Trophoblast cell (in vitro differentiated cells and primary cell): ENCODE results near the gene ZIM2.
A peak's percentile ranks its signal among the peaks of the same experiment; 100 is the strongest.

Experiments used
- DNase-seq, 2 donors: peaks; one replicate each; pipeline ENCODE4 v3.0.0-alpha.2; 2016
- H2AFZ ChIP-seq: 2 replicates; pipeline ENCODE4 v1.6.1; 2013; ENCODE audit warnings: low read length, moderate library complexity, mild to moderate bottlenecking; ENCODE audit not compliant: insufficient read depth, poor library complexity
- H2AK5ac ChIP-seq: 2 replicates; pipeline ENCODE4 v1.6.1; 2013; ENCODE audit warnings: mild to moderate bottlenecking, low read length
- H2BK120ac ChIP-seq: 2 replicates; pipeline ENCODE4 v1.6.1; 2013; ENCODE audit warnings: low read length, mild to moderate bottlenecking, moderate library complexity; ENCODE audit not compliant: insufficient read depth, poor library complexity
- H2BK12ac ChIP-seq: 2 replicates; pipeline ENCODE4 v1.6.1; 2013; ENCODE audit warnings: mild to moderate bottlenecking, low read length, moderate library complexity
- H2BK5ac ChIP-seq: 2 replicates; pipeline ENCODE4 v1.6.1; 2013; ENCODE audit warnings: low read length, low read depth, moderate library complexity, mild to moderate bottlenecking; ENCODE audit not compliant: poor library complexity
- H3K14ac ChIP-seq: 2 replicates; pipeline ENCODE4 v1.6.1; 2013; ENCODE audit warnings: mild to moderate bottlenecking, low read length
- H3K18ac ChIP-seq: 2 replicates; pipeline ENCODE4 v1.6.1; 2013; ENCODE audit warnings: mild to moderate bottlenecking, low read length
- H3K23ac ChIP-seq: 2 replicates; pipeline ENCODE4 v1.6.1; 2013; ENCODE audit warnings: low read length
- H3K27ac ChIP-seq: 2 replicates; pipeline ENCODE4 v1.5.1; 2013; ENCODE audit warnings: low read depth, mild to moderate bottlenecking, inconsistent platforms, low read length, moderate library complexity
- H3K27me3 ChIP-seq: 2 replicates; pipeline ENCODE4 v1.6.1; 2013; ENCODE audit warnings: inconsistent platforms, mild to moderate bottlenecking, low read length, moderate library complexity; ENCODE audit not compliant: insufficient read depth
- H3K36me3 ChIP-seq, 2 experiments: 1 replicate in 1 of 2; 2 replicates in 1 of 2; pipeline ENCODE4 v1.6.1; 2013; ENCODE audit warnings: low read length in 2 of 2, mild to moderate bottlenecking in 2 of 2, moderate library complexity in 1 of 2; ENCODE audit not compliant: insufficient read depth in 2 of 2, control insufficient read depth in 1 of 2
- H3K4ac ChIP-seq: 2 replicates; pipeline ENCODE4 v1.6.1; 2013; ENCODE audit warnings: low read depth, mild to moderate bottlenecking, low read length, moderate library complexity
- H3K4me1 ChIP-seq, 2 experiments: 1 replicate in 1 of 2; 2 replicates in 1 of 2; pipeline ENCODE4 v1.6.1; 2013; ENCODE audit warnings: low read length in 2 of 2, mild to moderate bottlenecking in 2 of 2, moderate library complexity in 1 of 2; ENCODE audit not compliant: insufficient read depth in 2 of 2, control insufficient read depth in 1 of 2
- H3K4me2 ChIP-seq: 2 replicates; pipeline ENCODE4 v1.6.1; 2013; ENCODE audit warnings: inconsistent platforms, mild to moderate bottlenecking, low read length, moderate library complexity
- H3K4me3 ChIP-seq: 2 replicates; pipeline ENCODE4 v1.5.1; 2013; ENCODE audit warnings: mild to moderate bottlenecking, low read depth, low read length, inconsistent platforms
- H3K79me1 ChIP-seq: one replicate; pipeline ENCODE4 v1.6.1; 2013; ENCODE audit warnings: low read length
- H3K79me2 ChIP-seq: 2 replicates; pipeline ENCODE4 v1.6.1; 2013; ENCODE audit warnings: low read length, mild to moderate bottlenecking; ENCODE audit not compliant: control insufficient read depth, insufficient read depth, poor library complexity
- H3K9ac ChIP-seq: 2 replicates; pipeline ENCODE4 v1.6.1; 2013; ENCODE audit warnings: mild to moderate bottlenecking, low read length
- H3K9me3 ChIP-seq: 2 replicates; pipeline ENCODE4 v1.6.1; 2013; ENCODE audit warnings: low read depth, mild to moderate bottlenecking, control low read depth, inconsistent platforms, low read length; ENCODE audit not compliant: insufficient read depth
- H4K12ac ChIP-seq: 2 replicates; pipeline ENCODE4 v1.6.1; 2013; ENCODE audit warnings: low read depth, mild to moderate bottlenecking, low read length, moderate library complexity
- H4K8ac ChIP-seq: 2 replicates; pipeline ENCODE4 v1.6.1; 2013; ENCODE audit warnings: low read depth, mild to moderate bottlenecking, low read length, moderate library complexity
- H4K91ac ChIP-seq: one replicate; pipeline ENCODE4 v1.6.1; 2013; ENCODE audit warnings: low read depth, mild to moderate bottlenecking, low read length, moderate library complexity
- WGBS: extraction: QIAGEN DNeasy Blood & Tissue Kit; methylation state at CpG from one replicate; pipeline ENCODE4 v1.1.7; 2013; ENCODE audit warnings: missing lambda C conversion rate; ENCODE audit not compliant: insufficient read length, insufficient coverage; ENCODE audit errors: extremely low coverage; 5-methylcytosine and 5-hydroxymethylcytosine counted together

Gene ZIM2

DNA sequence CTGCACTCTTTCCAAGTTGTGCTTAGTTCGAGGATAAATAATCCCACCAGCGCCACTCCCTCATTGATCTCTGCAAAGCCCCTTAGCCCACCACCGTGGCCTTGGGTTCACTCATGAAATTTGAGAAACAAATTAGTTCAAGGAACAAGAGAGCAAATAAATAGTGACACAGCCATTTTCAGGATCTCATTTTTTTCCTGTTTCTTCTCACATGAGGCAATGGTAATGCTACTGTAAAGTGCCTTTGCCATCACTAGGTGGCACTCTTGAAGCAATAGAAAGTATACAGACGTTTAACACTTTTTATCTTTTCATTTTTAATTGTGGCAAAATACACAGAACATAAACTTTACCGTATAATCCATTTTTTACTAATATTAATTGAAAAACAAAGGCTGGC lies 92.1 kb downstream of the ZIM2 start:
- H3K4me2 ChIP-seq = no peak overlapping the region
- H4K8ac ChIP-seq = no peak overlapping the region
- no peak overlapping the region for H2AK5ac ChIP-seq
- no peak overlapping the region for H2BK12ac ChIP-seq
- H4K12ac ChIP-seq = no peak overlapping the region
- H2BK120ac ChIP-seq = no peak overlapping the region
- peak in 1 of 2 donors; percentile 76 for DNase-seq
- no peaks in the 10 kb centered on the region for H3K79me1 ChIP-seq
- H3K27ac ChIP-seq = no peak overlapping the region
- no peaks in the 10 kb centered on the region for H3K36me3 ChIP-seq
- no peak overlapping the region for H2BK5ac ChIP-seq
- no peak overlapping the region for H2AFZ ChIP-seq
- no CpG with 5 or more reads among the region's 5 CpGs for WGBS
- no peak overlapping the region for H3K18ac ChIP-seq
- no peak overlapping the region for H3K23ac ChIP-seq
- no peak overlapping the region for H3K4me3 ChIP-seq
- H3K9ac ChIP-seq = no peak overlapping the region
- no peak overlapping the region for H3K14ac ChIP-seq
- peaks cover 17% of the 10 kb centered on the region for H3K9me3 ChIP-seq
- H4K91ac ChIP-seq = no peak overlapping the region
- H3K4me1 ChIP-seq = no peaks in the 10 kb centered on the region
- no peaks in the 10 kb centered on the region for H3K79me2 ChIP-seq
- H3K4ac ChIP-seq = no peak overlapping the region
- no peaks in the 10 kb centered on the region for H3K27me3 ChIP-seq

- Histone ChIP-seq H3K79me2 (no peaks in the 10 kb centered on the region), H3K9me3 (peaks cover 20% of the 10 kb centered on the region), H2BK5ac (no peak overlapping the region), H4K91ac (no peak overlapping the region), H3K4me1 (no peaks in the 10 kb centered on the region), H4K12ac (no peak overlapping the region), H2AFZ (no peak overlapping the region), H3K36me3 (no peaks in the 10 kb centered on the region), H3K9ac (no peak overlapping the region), H3K4me3 (no peak overlapping the region), H3K79me1 (no peaks in the 10 kb centered on the region), H4K8ac (no peak overlapping the region), H3K4me2 (no peak overlapping the region), H2BK12ac (no peak overlapping the region), H2BK120ac (no peak overlapping the region), H3K14ac (no peak overlapping the region), H3K23ac (no peak overlapping the region), H3K4ac (no peak overlapping the region), H2AK5ac (no peak overlapping the region), H3K27ac (no peak overlapping the region), H3K18ac (no peak overlapping the region), H3K27me3 (no peaks in the 10 kb centered on the region)
- no peak for DNase-seq
- WGBS = no CpG with 5 or more reads among the region's 3 CpGs
Measured at GRCh38 chr19:56746367-56746766, 94.2 kb downstream of the ZIM2 start.

- Histone ChIP-seq H3K79me2 (no peaks in the 10 kb centered on the region), H2AK5ac (no peak overlapping the region)
Measured at GRCh38 chr19:56740501-56740900, 100.0 kb downstream of the ZIM2 start.

GRCh38 chr19:56736571-56736970 lies 104.0 kb downstream of the ZIM2 start:
- no peaks in the 10 kb centered on the region for H3K79me2 ChIP-seq
- no peak overlapping the region for H2BK120ac ChIP-seq
- H3K27ac ChIP-seq = no peak overlapping the region
- no peak overlapping the region for H3K23ac ChIP-seq
- no peak overlapping the region for H2BK12ac ChIP-seq
- no peaks in the 10 kb centered on the region for H3K27me3 ChIP-seq
- no CpG with 5 or more reads among the region's 6 CpGs for WGBS
- no peak overlapping the region for H2AK5ac ChIP-seq
- no peak overlapping the region for H3K4ac ChIP-seq
- H3K18ac ChIP-seq = no peak overlapping the region
- H4K8ac ChIP-seq = no peak overlapping the region
- H3K4me2 ChIP-seq = no peak overlapping the region
- H3K79me1 ChIP-seq = no peaks in the 10 kb centered on the region
- H3K9ac ChIP-seq = no peak overlapping the region
- no peak overlapping the region for H4K12ac ChIP-seq
- H4K91ac ChIP-seq = no peak overlapping the region
- H2AFZ ChIP-seq = no peak overlapping the region
- no peaks in the 10 kb centered on the region for H3K36me3 ChIP-seq
- H2BK5ac ChIP-seq = no peak overlapping the region
- DNase-seq = peak; percentile 66 to 70
- H3K14ac ChIP-seq = no peak overlapping the region
- no peaks in the 10 kb centered on the region for H3K4me1 ChIP-seq
- H3K4me3 ChIP-seq = no peak overlapping the region
- peaks cover 24% of the 10 kb centered on the region for H3K9me3 ChIP-seq

More at GRCh38 chr19:56740501-56740900, 100.0 kb downstream of the ZIM2 start:
- no peaks in the 10 kb centered on the region for H3K4me1 ChIP-seq
- no peaks in the 10 kb centered on the region for H3K36me3 ChIP-seq
- no peak overlapping the region for H3K4me2 ChIP-seq
- no peak overlapping the region for H3K23ac ChIP-seq
- no peaks in the 10 kb centered on the region for H3K27me3 ChIP-seq
- no peaks in the 10 kb centered on the region for H3K79me1 ChIP-seq
- no peak overlapping the region for H2BK5ac ChIP-seq
- no peak overlapping the region for H4K91ac ChIP-seq
- H3K18ac ChIP-seq = no peak overlapping the region
- H2BK12ac ChIP-seq = no peak overlapping the region
- no peak overlapping the region for H3K27ac ChIP-seq
- peaks cover 20% of the 10 kb centered on the region for H3K9me3 ChIP-seq
- H2AFZ ChIP-seq = no peak overlapping the region
- no peak overlapping the region for H3K4me3 ChIP-seq
- no peak overlapping the region for H2BK120ac ChIP-seq
- DNase-seq = peak in 1 of 2 donors; percentile 4
- H4K12ac ChIP-seq = no peak overlapping the region
- H3K14ac ChIP-seq = no peak overlapping the region
- H3K9ac ChIP-seq = no peak overlapping the region
- H4K8ac ChIP-seq = no peak overlapping the region
- no peak overlapping the region for H3K4ac ChIP-seq
- WGBS = no CpG with 5 or more reads among the region's 3 CpGs
